GM06990 (cell line): ENCODE measurements around the gene ABCD4.

ENCODE experiments used
- DNase-seq: peaks from one replicate; pipeline ENCODE4 v3.0.0-alpha.2; 2011; ENCODE audit not compliant: insufficient read length; ENCODE audit errors: extremely low read depth
- H3K27me3 ChIP-seq: replicated peaks from 2 replicates; pipeline ENCODE4 v1.6.0; 2011; ENCODE audit warnings: low read length; ENCODE audit not compliant: control insufficient read depth, insufficient read depth
- H3K36me3 ChIP-seq: 2 replicates; pipeline ENCODE4 v1.5.1; 2011; ENCODE audit warnings: low read length; ENCODE audit not compliant: control insufficient read depth, insufficient read depth
- H3K4me3 ChIP-seq: replicated peaks from 2 replicates; pipeline ENCODE4 v1.5.1; 2011; ENCODE audit warnings: low read depth, mild to moderate bottlenecking, control low read depth, low read length
- CTCF ChIP-seq: IDR thresholded peaks from 2 replicates; pipeline ENCODE4 v1.5.1; 2011; ENCODE audit warnings: low read length, control low read depth, mild to moderate bottlenecking, inconsistent platforms; ENCODE audit not compliant: insufficient read depth, poor library complexity, severe bottlenecking

The ABCD4 gene

GRCh38 chr14:74312161-74312560 is 9.4 kb upstream of the ABCD4 start:
- no peak for TF ChIP-seq CTCF
- Histone ChIP-seq H3K4me3 (no peak overlapping the region), H3K27me3 (no peaks in the 10 kb centered on the region), H3K36me3 (no peaks in the 10 kb centered on the region)
- no peak for DNase-seq

GRCh38 chr14:74309125-74310022 is 6.6 kb upstream of the ABCD4 start:
- no peak for TF ChIP-seq CTCF
- DNase-seq, result no peak
- Histone ChIP-seq H3K36me3 (no peaks in the 10 kb centered on the region), H3K4me3 (no peak overlapping the region), H3K27me3 (no peaks in the 10 kb centered on the region)

GRCh38 chr14:74308695-74309094 is 6.0 kb upstream of the ABCD4 start:
- Histone ChIP-seq H3K27me3 (no peaks in the 10 kb centered on the region), H3K4me3 (no peak overlapping the region), H3K36me3 (no peaks in the 10 kb centered on the region)
- TF ChIP-seq CTCF, result no peak
- no peak for DNase-seq

GRCh38 chr14:74302152-74302628 is 544 bp downstream of the ABCD4 start:
- peaks cover 5% of the 10 kb centered on the region for H3K36me3 ChIP-seq
- no peak for DNase-seq
- no peaks in the 10 kb centered on the region for H3K27me3 ChIP-seq
- H3K4me3 ChIP-seq, result peak overlapping the region; percentile 86
- peak; percentile 48 for TF ChIP-seq CTCF

GRCh38 chr14:74301594-74302151 is 1.1 kb downstream of the ABCD4 start:
- H3K27me3 ChIP-seq, result no peaks in the 10 kb centered on the region
- peaks cover 5% of the 10 kb centered on the region for H3K36me3 ChIP-seq
- no peak for DNase-seq
- TF ChIP-seq CTCF, result no peak
- peak overlapping the region; percentile 86 for H3K4me3 ChIP-seq
